IMR-90 (cell line): Measurements from ENCODE around the gene RIC8B. TPM values are rescaled to one million over a fixed set of nuclear protein-coding genes. Genes with fewer than 3 reads are reported as not detected.
A peak's percentile ranks its signal among the peaks of the same experiment; 100 is the strongest.

Experiments
- ATAC-seq: fragments of 200-7000 bp; cut with Tn5 transposase; 2 replicates; pipeline ENCODE4 v1.9.1; 2020; ENCODE audit warnings: low read depth, mild to moderate bottlenecking, moderate library complexity
- BruUV-seq: library from RNA; stranded (reverse); fragments of 400-500 nt; replicated peaks from 2 replicates; lab custom pipeline; 2021; lab: Mats Ljungman, UMichigan
- CTCF ChIA-PET: fragments of 300-600 bp; formaldehyde crosslinking; extraction: SDS; loops from one replicate; lab custom pipeline; 2021; ENCODE audit warnings: antibody characterized with exemption; lab: Yijun Ruan, JAX
- POLR2A ChIA-PET: fragments of 300-600 bp; sonication (Branson Sonifier 250); formaldehyde crosslinking; loops from one replicate; lab custom pipeline; 2022; ENCODE audit warnings: antibody characterized with exemption; ENCODE audit not compliant: unreplicated experiment; lab: Charles Lee
- DNase-seq: peaks from one replicate; pipeline ENCODE4 v3.0.0; 2013
- H2AFZ ChIP-seq: replicated peaks from 2 replicates; pipeline ENCODE3; 2013; ENCODE audit warnings: low read length, mild to moderate bottlenecking; ENCODE audit not compliant: poor library complexity
- H2AK5ac ChIP-seq: 2 replicates; pipeline ENCODE4 v1.6.1; 2013; ENCODE audit warnings: low read depth, low read length, inconsistent platforms
- H2AK9ac ChIP-seq: replicated peaks from 2 replicates; pipeline ENCODE3; 2013; ENCODE audit warnings: mild to moderate bottlenecking, low read depth, low read length, moderate library complexity; ENCODE audit not compliant: poor library complexity
- H2BK120ac ChIP-seq: 2 replicates; pipeline ENCODE4 v1.6.1; 2013; ENCODE audit warnings: low read depth, low read length, inconsistent platforms
- H2BK15ac ChIP-seq: 3 replicates; pipeline ENCODE4 v1.6.1; 2013; ENCODE audit warnings: low read depth, low read length, inconsistent platforms
- H2BK20ac ChIP-seq: 2 replicates; pipeline ENCODE4 v1.6.1; 2013; ENCODE audit warnings: low read depth, mild to moderate bottlenecking, inconsistent platforms, low read length, moderate library complexity
- H2BK5ac ChIP-seq: 2 replicates; pipeline ENCODE4 v1.6.1; 2013; ENCODE audit warnings: mild to moderate bottlenecking, low read depth, low read length, inconsistent platforms; ENCODE audit not compliant: poor library complexity, severe bottlenecking
- H3K14ac ChIP-seq: replicated peaks from 2 replicates; pipeline ENCODE4 v1.6.1; 2013; ENCODE audit warnings: low read depth, low read length, inconsistent platforms
- H3K18ac ChIP-seq: 2 replicates; pipeline ENCODE4 v1.6.1; 2013; ENCODE audit warnings: low read depth, low read length, control low read depth
- H3K23ac ChIP-seq: 2 replicates; pipeline ENCODE4 v1.6.1; 2013; ENCODE audit warnings: low read depth, low read length, inconsistent platforms
- H3K27ac ChIP-seq: 2 replicates; pipeline ENCODE4 v1.5.1; 2013; ENCODE audit warnings: mild to moderate bottlenecking, control low read depth, low read length; ENCODE audit not compliant: insufficient read depth
- H3K27me3 ChIP-seq: 2 replicates; pipeline ENCODE4 v1.6.1; 2013; ENCODE audit warnings: low read length; ENCODE audit not compliant: control insufficient read depth, insufficient read depth
- H3K36me3 ChIP-seq: 2 replicates; pipeline ENCODE4 v1.6.1; 2013; ENCODE audit warnings: low read length, mixed read lengths; ENCODE audit not compliant: control insufficient read depth, insufficient read depth
- H3K4ac ChIP-seq: 2 replicates; pipeline ENCODE4 v1.6.1; 2013; ENCODE audit warnings: low read depth, low read length, inconsistent platforms
- H3K4me1 ChIP-seq: 2 replicates; pipeline ENCODE4 v1.6.1; 2013; ENCODE audit warnings: low read length, mixed read lengths; ENCODE audit not compliant: control insufficient read depth, insufficient read depth
- H3K4me2 ChIP-seq: 2 replicates; pipeline ENCODE4 v1.6.1; 2013; ENCODE audit warnings: low read depth, mild to moderate bottlenecking, control low read depth, low read length, moderate library complexity
- H3K4me3 ChIP-seq: 2 replicates; pipeline ENCODE4 v1.5.1; 2013; ENCODE audit warnings: low read depth, mild to moderate bottlenecking, control low read depth, low read length, moderate library complexity; ENCODE audit not compliant: insufficient read depth
- H3K56ac ChIP-seq: 2 replicates; pipeline ENCODE4 v1.6.1; 2013; ENCODE audit warnings: low read length, inconsistent platforms; ENCODE audit not compliant: insufficient read depth; ENCODE audit errors: extremely low read depth
- H3K79me1 ChIP-seq, 2 experiments: 2 replicates each; pipeline ENCODE4 v1.6.1; 2013; ENCODE audit warnings: low read length in 2 of 2, inconsistent platforms in 1 of 2, low read depth in 1 of 2
- H3K9ac ChIP-seq: 2 replicates; pipeline ENCODE4 v1.6.1; 2013; ENCODE audit warnings: low read depth, low read length, control low read depth
- H3K9me1 ChIP-seq: 2 replicates; pipeline ENCODE4 v1.6.1; 2013; ENCODE audit warnings: low read length, inconsistent platforms; ENCODE audit not compliant: insufficient read depth
- H3K9me3 ChIP-seq: 2 replicates; pipeline ENCODE4 v1.6.1; 2013; ENCODE audit warnings: low read length; ENCODE audit not compliant: control insufficient read depth, insufficient read depth
- H4K20me1 ChIP-seq: 2 replicates; pipeline ENCODE4 v1.6.1; 2013; ENCODE audit warnings: low read length, inconsistent platforms; ENCODE audit not compliant: insufficient read depth
- H4K5ac ChIP-seq: 2 replicates; pipeline ENCODE4 v1.6.1; 2013; ENCODE audit warnings: mild to moderate bottlenecking, low read depth, low read length, control low read depth
- H4K8ac ChIP-seq, 2 experiments: 2 replicates each; pipeline ENCODE4 v1.6.1; 2013; ENCODE audit warnings: low read depth in 2 of 2, low read length in 2 of 2, control low read depth in 1 of 2, inconsistent platforms in 1 of 2
- H4K91ac ChIP-seq: 2 replicates; pipeline ENCODE4 v1.6.1; 2013; ENCODE audit warnings: low read depth, low read length, inconsistent platforms; ENCODE audit not compliant: insufficient read depth
- MAZ ChIP-seq: IDR thresholded peaks from 2 replicates; pipeline ENCODE4 v1.6.1; 2012; ENCODE audit warnings: low read depth, mild to moderate bottlenecking, low read length, improper control_type of control experiment, moderate library complexity, borderline replicate concordance
- MXI1 ChIP-seq: IDR thresholded peaks from 2 replicates; pipeline ENCODE4 v1.6.1; 2012; ENCODE audit warnings: low read depth, mild to moderate bottlenecking, low read length, moderate library complexity, borderline replicate concordance
- POLR2A ChIP-seq: IDR thresholded peaks from 2 replicates; pipeline ENCODE4 v1.6.1; 2012; ENCODE audit warnings: mild to moderate bottlenecking, low read depth, low read length
- RAD21 ChIP-seq: IDR thresholded peaks from 2 replicates; pipeline ENCODE4 v1.6.1; 2012; ENCODE audit warnings: low read length, improper control_type of control experiment
- SMC3 ChIP-seq: fragments of 150-350 bp; IDR thresholded peaks from 2 replicates; pipeline ENCODE4 v1.6.1; 2016; ENCODE audit warnings: low read depth, mild to moderate bottlenecking, antibody characterized with exemption, low read length, moderate library complexity
- WGBS, 2 experiments: methylation state at CpG; one replicate each; pipeline versions ENCODE4 v1.1.5 to v1.1.7; 2013; ENCODE audit warnings: missing lambda C conversion rate in 2 of 2; ENCODE audit not compliant: insufficient read length in 1 of 2; ENCODE audit errors: extremely low coverage in 2 of 2; 5-methylcytosine and 5-hydroxymethylcytosine counted together
- dilution Hi-C: fragments of 300-500 bp; cut with HindIII; formaldehyde crosslinking; loops from one replicate; pipeline ENCODE4 v1.14.3; 2018; ENCODE audit warnings: low sequenced_read_pairs; ENCODE audit not compliant: unreplicated experiment
- in situ Hi-C: fragments of 300-500 bp; cut with MboI; formaldehyde crosslinking; loops from 3 replicates; pipeline ENCODE4 v1.14.3; 2019; ENCODE audit warnings: low sequenced_read_pairs, inconsistent platforms, mixed read lengths
- intact Hi-C: fragments of 100-400 bp; cut with micrococcal nuclease; formaldehyde crosslinking; loops from 2 replicates; pipeline ENCODE4 v1.10.0; 2022
- polyA plus RNA-seq, 3 experiments: library from polyadenylated mRNA; depleted of rRNA; stranded (reverse); fragments of >200 nt; gene quantifications; 2 replicates each; pipeline ENCODE4 v1.2.3, GENCODE V29; 2012; ENCODE audit warnings: low replicate concordance in 1 of 3
- total RNA-seq: library from RNA; depleted of rRNA; stranded (reverse); fragments of >200 nt; gene quantifications from 2 replicates; pipeline ENCODE4 v1.2.3, GENCODE V29; 2012

The RIC8B gene
- total and polyA plus RNA-seq, 2 of the 4 experiments (the other 2 are of a cell fraction) = 5.5 to 19.5 TPM

DNA sequence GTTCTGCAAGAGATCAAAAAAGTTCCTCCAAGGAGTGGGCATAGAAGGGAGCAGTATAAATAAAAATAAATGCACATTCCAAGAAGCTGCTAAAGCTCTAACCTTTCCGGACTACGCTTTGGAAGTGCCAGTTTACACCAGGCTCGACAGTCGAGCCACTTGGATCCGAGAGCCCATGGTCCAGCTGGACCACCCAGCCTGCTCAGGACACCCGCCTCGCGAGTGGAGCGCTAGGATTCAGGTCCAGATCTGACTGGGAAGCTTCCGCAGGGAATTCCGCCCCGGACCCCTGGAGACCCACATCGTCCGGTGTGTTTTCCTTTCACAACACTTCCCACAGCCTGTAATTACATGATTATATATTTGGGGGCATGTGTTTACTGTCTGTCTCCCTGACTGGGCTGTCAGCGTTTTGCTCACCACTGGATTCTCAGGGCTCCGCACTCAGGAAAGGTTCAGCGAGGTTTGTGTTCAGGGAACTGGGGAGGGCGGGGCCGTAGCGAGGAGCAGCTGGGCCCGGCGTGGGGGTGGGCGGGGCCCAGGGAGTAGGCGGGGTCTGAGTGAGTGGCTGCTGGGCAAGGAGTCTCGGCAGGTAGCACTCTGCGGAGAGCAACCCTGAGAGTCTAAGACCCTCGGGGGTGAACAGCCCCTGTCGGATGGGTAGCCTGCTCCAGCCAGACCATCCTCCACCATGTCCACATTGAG, 128.9 kb downstream of the RIC8B start:
- Histone ChIP-seq H2AK5ac (no peak overlapping the region), H3K23ac (0 out of 2 replicates have a peak overlapping the region, but pooled peaks have one; percentile 12), H3K27me3 (peaks cover 12% of the 10 kb centered on the region; the same call in 1 of the 2 replicates), H3K4me2 (peak overlapping the region; percentile 98), H3K79me1 (no peaks in the 10 kb centered on the region), H4K91ac (no peak overlapping the region), H2BK120ac (no peak overlapping the region), H3K14ac (no peak overlapping the region), H3K36me3 (no peaks in the 10 kb centered on the region), H3K56ac (no peak overlapping the region), H3K4me3 (peak overlapping the region; percentile 34), H3K27ac (no peak overlapping the region), H2AK9ac (no peak overlapping the region), H2BK15ac (no peak overlapping the region), H4K5ac (no peak overlapping the region), H3K9me1 (no peaks in the 10 kb centered on the region; the same call in 1 of the 2 replicates), H3K9me3 (no peaks in the 10 kb centered on the region; the same call in 1 of the 2 replicates), H3K4me1 (no peaks in the 10 kb centered on the region), H4K20me1 (no peaks in the 10 kb centered on the region), H2AFZ (peak overlapping the region; percentile 85), H2BK5ac (no peak overlapping the region), H2BK20ac (no peak overlapping the region), H3K4ac (no peak overlapping the region), H4K8ac (no peak overlapping the region), H3K9ac (peak overlapping the region; percentile 74), H3K18ac (no peak overlapping the region)
- POLR2A ChIA-PET = interaction anchor here (0.9 kb wide), 1 partner anchor 12 kb away, joined by 3 read pairs; no protein-coding TSS in a partner anchor
- WGBS, 2 experiments = 2% methylated on average over 9 of the region's 28 CpGs; no CpG with 5 or more reads in 1 of the 2 experiments
- peak; percentile 33 for DNase-seq
- TF ChIP-seq MAZ (peak; percentile 61; the same call in 1 of the 2 replicates), SMC3 (no peak), RAD21 (no peak), MXI1 (no peak), POLR2A (no peak)
- peak; percentile 99 for ATAC-seq
- in situ Hi-C loops (no loop called here), intact Hi-C loops (loop anchor here (1.0 kb wide), 1 partner anchor 9 kb away; no protein-coding TSS in a partner anchor), dilution Hi-C loops (loop anchor here (25.0 kb wide), 1 partner anchor 516 kb away; no protein-coding TSS in a partner anchor)
- BruUV-seq = no TSS peak
- CTCF ChIA-PET = interaction anchor here (1.2 kb wide), 1 partner anchor 16 kb away, joined by 6 read pairs; no protein-coding TSS in a partner anchor
